Airway epithelial cell (primary cell): Measurements from ENCODE around the gene ACP1. TPM values are rescaled to one million over a fixed set of nuclear protein-coding genes. Genes with fewer than 3 reads are reported as not detected.

Experiments used
- total RNA-seq: library from RNA; depleted of rRNA; stranded (reverse); fragments of >200 nt; gene quantifications from 2 replicates; pipeline ENCODE4 v1.2.3, GENCODE V29; 2015

The ACP1 gene
- total RNA-seq: 78.8 and 87.4 TPM in 2 replicates

DNA sequence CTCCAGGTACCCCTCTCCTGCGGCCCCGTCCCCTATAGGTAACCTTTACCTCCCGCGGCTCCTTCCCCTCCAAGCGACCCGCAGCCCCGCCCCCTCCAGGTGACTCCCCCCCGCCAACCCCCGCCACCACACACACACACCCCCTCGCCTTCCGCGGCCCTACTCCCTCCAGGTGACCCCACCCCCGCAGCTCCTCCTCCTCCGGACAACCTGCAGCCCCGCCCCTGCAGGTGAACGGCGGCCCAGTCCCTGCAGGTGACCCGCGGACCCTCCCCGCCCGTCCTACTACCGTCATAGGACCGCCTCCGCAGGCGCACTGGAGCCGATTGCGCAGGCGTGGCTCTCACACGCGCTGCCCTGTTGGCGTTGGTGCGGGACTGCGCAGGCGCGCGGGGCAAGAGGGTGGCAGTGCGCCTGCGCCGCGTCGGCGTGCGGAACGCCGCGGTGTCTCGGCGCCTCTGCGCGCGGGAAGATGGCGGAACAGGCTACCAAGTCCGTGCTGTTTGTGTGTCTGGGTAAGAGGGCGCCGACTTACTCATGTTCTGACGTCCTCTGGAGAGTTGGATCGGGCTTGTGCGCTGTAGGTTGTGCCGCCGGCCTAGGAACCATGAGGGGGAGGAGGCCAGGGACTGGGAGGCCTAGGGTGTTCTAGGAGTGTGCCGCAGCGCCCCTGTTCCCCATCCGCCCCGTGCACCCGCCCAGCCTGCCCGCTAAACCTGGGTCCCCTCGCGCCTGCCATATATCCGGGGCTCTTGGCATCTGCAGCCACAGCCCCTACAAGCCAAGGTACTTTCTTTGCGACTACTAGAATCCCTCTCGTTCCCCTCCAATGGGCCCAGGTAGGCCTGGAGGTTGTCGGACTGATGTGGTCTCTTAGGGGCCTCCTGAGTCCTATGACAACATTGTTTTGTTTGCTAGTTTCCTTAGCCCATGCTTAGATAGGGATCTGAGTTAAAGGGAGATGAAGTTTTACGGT, at the start of gene ACP1:
TSS of gene ACP1 (plus strand) at position 455 of the 976 bp plus-strand sequence. CDS start at position 473, 18 bp downstream.

DNA sequence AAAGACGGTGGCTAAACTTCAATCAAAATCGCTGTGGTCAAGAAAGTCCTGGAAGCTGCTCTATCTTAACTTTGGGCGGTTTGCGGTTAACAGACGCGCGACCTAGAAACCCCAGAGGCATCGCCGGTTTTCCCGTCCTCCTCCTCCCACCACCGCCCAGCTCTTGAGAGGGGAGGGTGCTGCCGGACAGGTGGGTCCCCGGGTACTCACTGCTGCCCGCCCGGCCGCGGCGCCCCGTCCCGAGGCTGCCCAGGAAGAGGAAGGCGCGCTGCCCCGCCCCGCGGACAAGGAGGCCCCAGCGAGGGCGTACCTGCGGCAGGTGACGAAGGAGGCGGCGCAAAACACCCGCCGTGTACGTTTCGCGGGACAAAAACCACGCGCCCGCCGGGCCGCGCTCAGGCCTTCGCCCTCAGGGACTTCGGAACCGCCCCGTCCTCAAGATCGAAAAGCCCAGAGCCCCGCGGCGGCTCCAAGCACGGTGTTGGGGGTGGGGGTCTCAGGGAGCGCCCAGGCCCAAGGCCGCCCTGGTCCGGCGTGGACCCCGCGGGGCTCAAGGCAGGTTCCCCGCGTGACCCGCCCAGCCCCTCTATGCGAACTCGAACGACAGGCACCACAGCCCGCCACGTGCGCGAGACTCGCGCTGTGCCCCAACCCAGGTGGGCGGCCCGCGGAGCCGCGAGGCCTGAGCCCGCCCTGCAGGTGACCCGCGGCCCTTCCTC, 814 bp upstream of the ACP1 start, which contains the start of gene SH3YL1:
TSS of gene SH3YL1 (minus strand) at position 259 of the 719 bp plus-strand sequence. CDS start at position 211, 48 bp downstream.

DNA sequence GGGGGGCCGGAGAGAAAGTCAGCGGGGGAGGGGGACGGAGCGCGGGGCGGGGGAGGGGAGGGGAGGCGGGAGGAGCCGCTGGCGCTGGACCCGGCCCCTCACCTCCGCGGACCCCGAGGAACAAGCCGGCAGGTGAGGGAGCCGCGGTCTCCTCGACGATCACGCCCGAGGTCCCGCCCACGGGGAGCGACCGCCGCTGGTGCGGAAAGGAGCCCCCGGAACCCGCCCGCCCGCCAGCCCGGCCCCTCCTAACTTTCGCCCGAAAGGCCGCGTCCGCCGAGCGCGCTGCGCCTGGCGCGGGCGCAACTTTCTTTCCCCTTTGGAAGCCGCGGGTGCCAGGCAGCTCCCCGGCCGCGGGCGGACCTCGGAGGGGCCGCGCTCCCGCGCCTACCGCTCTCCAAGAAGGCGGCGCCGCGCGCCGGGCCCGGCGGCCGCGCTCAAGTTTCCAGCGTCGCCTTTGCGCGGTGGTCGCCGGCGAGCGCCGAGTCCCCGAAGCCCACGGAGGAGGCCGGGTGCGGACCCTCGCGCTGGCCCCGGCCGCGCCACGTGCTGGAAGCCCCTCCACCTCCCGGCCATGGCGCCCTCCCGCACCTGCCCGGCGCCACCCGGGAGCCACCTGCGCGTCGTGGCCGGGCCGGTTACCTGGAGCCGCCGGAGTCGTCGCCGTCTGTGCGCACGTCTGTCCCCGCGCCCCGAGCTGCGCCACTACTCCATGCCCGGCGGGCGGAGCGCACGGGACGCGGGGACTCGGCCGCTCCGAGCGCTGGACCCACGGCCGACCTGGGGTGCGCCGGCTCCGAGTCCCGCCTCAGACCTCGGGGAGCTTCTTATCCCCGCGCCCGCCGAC, 23.4 kb downstream of the ACP1 start, which contains the start of gene ALKAL2:
TSS of gene ALKAL2 (minus strand) at position 181 of the 847 bp plus-strand sequence. CDS start 256 bp downstream, outside the sequence.

Other genes starting within 250 kb of the ACP1 start
- gene FAM110C, start 218.4 kb upstream of the ACP1 start, total RNA-seq: 12.9 and 14.2 TPM in 2 replicates
- 42.3 and 59.2 TPM in 2 replicates for gene SH3YL1, start 915 bp upstream of the ACP1 start, total RNA-seq
- gene ALKAL2, start 23.1 kb downstream of the ACP1 start, total RNA-seq: not detected in 2 replicates